Measurements from ENCODE around the gene AQP2. TPM values are rescaled to one million over a fixed set of nuclear protein-coding genes. Genes with fewer than 3 reads are reported as not detected.

Gene AQP2
- total and polyA plus RNA-seq, 2 donors from 2014 or later, result 122 to 666 TPM

GRCh38 chr12:49962861-49963765, 12.6 kb downstream of the AQP2 start:
- Histone ChIP-seq H3K27ac (ENCODE audit: low read depth in 2 of 2, low read length in 2 of 2) (no peak overlapping the region), H3K4me3 (ENCODE audit: low read length in 3 of 3) (no peak overlapping the region), H3K36me3 (ENCODE audit: control insufficient read depth in 2 of 3, insufficient read depth in 3 of 3, low read length in 3 of 3) (no peaks in the 10 kb centered on the region), H3K9me3 (ENCODE audit: control insufficient read depth in 2 of 3, insufficient read depth in 1 of 3, low read length in 3 of 3) (no peaks in the 10 kb centered on the region), H3K4me1 (ENCODE audit: control insufficient read depth in 2 of 3, insufficient read depth in 2 of 3, low read depth in 1 of 3, low read length in 3 of 3) (peaks cover 0 to 12% (median 12%) of the 10 kb centered on the region in 3 donors), H3K9ac (ENCODE audit: low read length in 3 of 3) (no peak overlapping the region), H3K27me3 (ENCODE audit: control insufficient read depth, insufficient read depth, low read length) (peaks cover 11% of the 10 kb centered on the region)
- TF ChIP-seq CTCF (IDR thresholded peaks at IDR 0.05; ENCODE audit: borderline replicate concordance, extremely low read depth, insufficient read depth), result no peak
- DNase-seq, result peak in 1 of 5 donors; percentile 93
- no peak for FAIRE-seq
- intact Hi-C loops (cut with DNase I), result no loop called here

DNA sequence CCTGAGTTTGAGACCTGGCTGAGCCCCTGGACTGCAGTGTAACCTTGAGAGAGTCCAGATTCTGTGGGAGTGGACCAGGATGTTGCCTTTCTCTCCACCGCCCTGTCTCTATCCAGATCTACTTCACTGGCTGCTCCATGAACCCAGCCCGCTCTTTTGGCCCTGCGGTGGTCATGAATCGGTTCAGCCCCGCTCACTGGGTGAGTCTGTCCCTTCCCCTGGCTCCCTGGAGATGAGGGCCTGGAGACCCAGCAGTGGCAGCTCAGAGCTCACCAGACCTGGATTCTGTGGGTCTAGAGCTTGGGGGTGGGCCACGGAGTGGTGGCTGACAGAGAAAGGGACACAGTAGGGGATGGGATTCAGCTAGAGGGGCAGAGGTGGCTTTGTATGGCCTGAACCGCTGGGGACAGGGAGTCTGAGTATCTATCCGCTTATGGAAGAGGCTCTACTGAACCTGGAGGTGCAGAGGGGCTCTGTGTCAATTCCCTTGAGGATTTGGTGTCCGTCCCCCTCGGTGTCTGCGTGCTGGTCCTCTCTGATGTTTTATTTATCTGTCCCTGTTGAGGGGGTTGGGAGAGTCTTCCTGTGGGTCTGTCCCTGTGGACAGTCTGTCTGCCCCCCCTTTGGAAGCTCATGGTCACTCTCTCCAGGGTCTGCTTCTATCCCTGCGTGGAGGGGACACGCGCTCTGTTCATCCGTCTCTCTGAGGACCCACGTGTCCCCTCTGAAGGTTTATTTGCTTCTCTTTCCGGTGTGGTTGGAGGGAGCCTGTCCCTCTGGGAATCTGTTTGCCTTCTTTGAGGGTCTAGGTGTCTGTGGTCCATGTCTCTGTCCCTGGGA, 13.7 kb downstream of the AQP2 start:
- Histone ChIP-seq H3K36me3 (ENCODE audit: control insufficient read depth in 2 of 3, insufficient read depth in 3 of 3, low read length in 3 of 3) (no peaks in the 10 kb centered on the region), H3K27ac (ENCODE audit: low read depth in 2 of 2, low read length in 2 of 2) (no peak overlapping the region), H3K9me3 (ENCODE audit: control insufficient read depth in 2 of 3, insufficient read depth in 1 of 3, low read length in 3 of 3) (no peaks in the 10 kb centered on the region), H3K4me3 (ENCODE audit: low read length in 3 of 3) (no peak overlapping the region), H3K9ac (ENCODE audit: low read length in 3 of 3) (no peak overlapping the region), H3K4me1 (ENCODE audit: control insufficient read depth in 2 of 3, insufficient read depth in 2 of 3, low read depth in 1 of 3, low read length in 3 of 3) (peaks cover 0 to 12% (median 12%) of the 10 kb centered on the region in 3 donors), H3K27me3 (ENCODE audit: control insufficient read depth, insufficient read depth, low read length) (peaks cover 11% of the 10 kb centered on the region)
- peak in 1 of 5 donors; percentile 55 for DNase-seq
- no peak for FAIRE-seq
- intact Hi-C loops (cut with DNase I), result no loop called here
- no peak for TF ChIP-seq CTCF (IDR thresholded peaks at IDR 0.05; ENCODE audit: borderline replicate concordance, extremely low read depth, insufficient read depth)

DNA sequence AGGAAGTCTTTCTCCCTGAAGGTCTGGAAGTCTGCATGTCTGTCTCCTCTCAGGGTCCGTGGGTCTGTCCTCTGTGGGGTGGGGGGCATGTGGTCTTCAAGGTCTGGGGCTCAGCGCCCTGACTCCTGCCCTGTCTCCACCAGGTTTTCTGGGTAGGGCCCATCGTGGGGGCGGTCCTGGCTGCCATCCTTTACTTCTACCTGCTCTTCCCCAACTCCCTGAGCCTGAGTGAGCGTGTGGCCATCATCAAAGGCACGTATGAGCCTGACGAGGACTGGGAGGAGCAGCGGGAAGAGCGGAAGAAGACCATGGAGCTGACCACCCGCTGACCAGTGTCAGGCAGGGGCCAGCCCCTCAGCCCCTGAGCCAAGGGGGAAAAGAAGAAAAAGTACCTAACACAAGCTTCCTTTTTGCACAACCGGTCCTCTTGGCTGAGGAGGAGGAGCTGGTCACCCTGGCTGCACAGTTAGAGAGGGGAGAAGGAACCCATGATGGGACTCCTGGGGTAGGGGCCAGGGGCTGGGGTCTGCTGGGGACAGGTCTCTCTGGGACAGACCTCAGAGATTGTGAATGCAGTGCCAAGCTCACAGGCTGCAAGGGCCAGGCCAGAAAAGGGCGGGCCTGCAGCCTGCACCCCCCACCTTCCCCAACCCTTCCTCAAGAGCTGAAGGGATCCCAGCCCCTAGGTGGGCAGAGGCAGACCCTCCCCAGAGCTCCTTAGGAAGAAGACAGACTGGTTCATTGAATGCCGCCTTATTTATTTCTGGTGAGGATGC, 14.5 kb downstream of the AQP2 start:
- Histone ChIP-seq H3K9ac (ENCODE audit: low read length in 3 of 3) (no peak overlapping the region), H3K27ac (ENCODE audit: low read depth in 2 of 2, low read length in 2 of 2) (no peak overlapping the region), H3K9me3 (ENCODE audit: control insufficient read depth in 2 of 3, insufficient read depth in 1 of 3, low read length in 3 of 3) (no peaks in the 10 kb centered on the region), H3K4me3 (ENCODE audit: low read length in 3 of 3) (no peak overlapping the region), H3K4me1 (ENCODE audit: control insufficient read depth in 2 of 3, insufficient read depth in 2 of 3, low read depth in 1 of 3, low read length in 3 of 3) (peaks cover 0 to 12% (median 9%) of the 10 kb centered on the region in 3 donors), H3K27me3 (ENCODE audit: control insufficient read depth, insufficient read depth, low read length) (peaks cover 9% of the 10 kb centered on the region), H3K36me3 (ENCODE audit: control insufficient read depth in 2 of 3, insufficient read depth in 3 of 3, low read length in 3 of 3) (no peaks in the 10 kb centered on the region)
- TF ChIP-seq CTCF (IDR thresholded peaks at IDR 0.05; ENCODE audit: borderline replicate concordance, extremely low read depth, insufficient read depth), result no peak
- FAIRE-seq (no peak), DNase-seq (peak in 1 of 5 donors; percentile 55)
- intact Hi-C loops (cut with DNase I), result loop anchor here (5.0 kb wide), 1 partner anchor 87 kb away; no protein-coding TSS in a partner anchor
